B cell (primary cell): ENCODE measurements around the gene KRTAP5-1.

Experiments
- EZH2 ChIP-seq: IDR thresholded peaks from 2 replicates; pipeline ENCODE4 v1.6.1; 2012; ENCODE audit warnings: borderline replicate concordance, low read depth, mild to moderate bottlenecking, moderate library complexity, low read length; ENCODE audit not compliant: insufficient read depth, poor library complexity, severe bottlenecking
- TF ChIP-seq, protein P1 (sequence below): fragments of 200-600 bp; IDR thresholded peaks from one replicate; pipeline ENCODE4 v1.8.0; 2022; ENCODE audit warnings: antibody characterized with exemption, mild to moderate bottlenecking

DNA sequence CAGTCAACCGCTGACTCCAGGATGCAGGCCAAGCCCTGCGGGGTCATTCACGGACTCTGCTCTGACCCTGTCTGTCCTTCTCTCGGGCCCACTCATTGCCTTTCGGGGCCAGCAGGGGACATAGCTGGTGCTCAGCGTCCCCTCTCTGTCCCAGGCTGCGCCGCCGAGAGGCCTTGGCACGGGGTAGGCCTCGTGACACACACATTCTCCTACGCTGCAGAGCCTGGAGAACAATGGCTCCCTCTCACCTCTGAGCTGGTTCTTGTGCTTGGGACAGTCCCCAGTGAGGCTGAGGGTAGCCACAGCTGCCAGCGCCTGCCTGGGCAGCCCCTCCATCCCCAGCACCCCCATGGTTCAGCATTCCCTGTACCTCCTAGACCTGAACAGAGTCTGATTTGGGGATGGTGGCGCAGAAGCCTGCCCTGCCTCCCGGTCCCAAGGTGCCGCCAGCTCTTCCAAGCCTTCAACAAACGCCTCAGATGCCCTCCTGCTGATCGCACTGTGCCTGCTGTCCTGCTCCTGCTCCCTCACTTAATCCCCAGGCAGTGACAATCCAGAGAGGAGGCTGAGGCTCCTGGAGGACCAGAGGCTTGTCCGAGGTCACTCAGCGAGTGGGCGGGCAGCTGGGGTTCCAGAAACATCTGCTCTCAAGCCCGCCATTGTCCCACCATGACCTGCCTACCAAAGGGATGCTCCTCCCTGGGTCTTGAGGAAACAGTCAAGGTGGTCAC is 43.4 kb downstream of the KRTAP5-1 start:
- no peak for TF ChIP-seq EZH2
- TF ChIP-seq, protein P1, sequence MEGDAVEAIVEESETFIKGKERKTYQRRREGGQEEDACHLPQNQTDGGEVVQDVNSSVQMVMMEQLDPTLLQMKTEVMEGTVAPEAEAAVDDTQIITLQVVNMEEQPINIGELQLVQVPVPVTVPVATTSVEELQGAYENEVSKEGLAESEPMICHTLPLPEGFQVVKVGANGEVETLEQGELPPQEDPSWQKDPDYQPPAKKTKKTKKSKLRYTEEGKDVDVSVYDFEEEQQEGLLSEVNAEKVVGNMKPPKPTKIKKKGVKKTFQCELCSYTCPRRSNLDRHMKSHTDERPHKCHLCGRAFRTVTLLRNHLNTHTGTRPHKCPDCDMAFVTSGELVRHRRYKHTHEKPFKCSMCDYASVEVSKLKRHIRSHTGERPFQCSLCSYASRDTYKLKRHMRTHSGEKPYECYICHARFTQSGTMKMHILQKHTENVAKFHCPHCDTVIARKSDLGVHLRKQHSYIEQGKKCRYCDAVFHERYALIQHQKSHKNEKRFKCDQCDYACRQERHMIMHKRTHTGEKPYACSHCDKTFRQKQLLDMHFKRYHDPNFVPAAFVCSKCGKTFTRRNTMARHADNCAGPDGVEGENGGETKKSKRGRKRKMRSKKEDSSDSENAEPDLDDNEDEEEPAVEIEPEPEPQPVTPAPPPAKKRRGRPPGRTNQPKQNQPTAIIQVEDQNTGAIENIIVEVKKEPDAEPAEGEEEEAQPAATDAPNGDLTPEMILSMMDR = no peak
